ENCODE measurements around the gene TBC1D23.
"Not testable (repeated sequence)": the region's sequence is repeated elsewhere in the genome, so short reads cannot be mapped to it uniquely, and the experiment has no call there.

The TBC1D23 gene

DNA sequence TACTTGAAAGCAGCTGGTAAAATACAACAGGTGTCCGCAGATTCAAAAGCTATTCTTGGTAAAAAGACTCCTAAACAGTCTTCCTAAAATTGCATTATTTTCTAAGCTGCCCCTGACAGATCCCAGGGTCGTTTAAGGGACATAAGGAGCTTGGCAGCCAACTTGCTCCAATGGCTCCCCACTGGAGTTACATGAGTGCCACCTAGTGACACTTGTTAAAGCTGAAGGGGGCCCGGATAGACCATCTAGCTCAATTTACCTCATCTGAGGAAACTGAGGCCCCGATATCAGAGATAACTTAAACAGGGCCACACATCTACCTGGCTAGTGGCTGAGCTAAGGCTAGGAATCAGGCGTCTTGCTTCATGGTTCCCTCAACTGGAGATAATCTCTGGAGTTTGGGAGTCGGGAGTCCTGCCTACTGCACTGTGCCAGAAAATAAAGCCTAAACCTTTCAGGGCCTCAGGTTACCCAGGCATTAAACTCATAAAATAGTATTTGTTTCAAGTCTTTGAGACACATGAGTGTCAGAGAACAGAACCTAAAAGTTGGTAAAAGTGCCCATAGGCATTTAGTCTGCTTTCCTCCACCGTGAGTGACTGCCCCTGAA lies 6.5 kb upstream of the TBC1D23 start:
- TF ChIP-seq CTCF (conservative IDR thresholded peaks at IDR 0.05; ENCODE audit: low read depth, low read length), result peak; percentile 93
- no peak overlapping the region for H3K4me3 ChIP-seq (ENCODE audit: low read depth, low read length)
- DNase-seq (ENCODE audit: low read depth), result peak; percentile 88

GRCh38 chr3:100256731-100257151 lies 4.1 kb upstream of the TBC1D23 start:
- no peak for DNase-seq (ENCODE audit: low read depth)
- no peak for TF ChIP-seq CTCF (conservative IDR thresholded peaks at IDR 0.05; ENCODE audit: low read depth, low read length)
- H3K4me3 ChIP-seq (ENCODE audit: low read depth, low read length), result no peak overlapping the region

GRCh38 chr3:100257586-100257985 lies 3.2 kb upstream of the TBC1D23 start:
- H3K4me3 ChIP-seq (ENCODE audit: low read depth, low read length), result no peak overlapping the region
- no peak for TF ChIP-seq CTCF (conservative IDR thresholded peaks at IDR 0.05; ENCODE audit: low read depth, low read length)
- DNase-seq (ENCODE audit: low read depth), result peak; percentile 58

GRCh38 chr3:100260081-100260684 lies 609 bp upstream of the TBC1D23 start:
- DNase-seq (ENCODE audit: low read depth), result peak; percentile 76
- TF ChIP-seq CTCF (conservative IDR thresholded peaks at IDR 0.05; ENCODE audit: low read depth, low read length), result peak; percentile 35
- peak overlapping the region; percentile 100 for H3K4me3 ChIP-seq (ENCODE audit: low read depth, low read length)

GRCh38 chr3:100261485-100261903 lies 702 bp downstream of the TBC1D23 start:
- no peak for TF ChIP-seq CTCF (conservative IDR thresholded peaks at IDR 0.05; ENCODE audit: low read depth, low read length)
- H3K4me3 ChIP-seq (ENCODE audit: low read depth, low read length), result peak overlapping the region; percentile 100
- peak; percentile 63 for DNase-seq (ENCODE audit: low read depth)

- not testable (repeated sequence) for DNase-seq (ENCODE audit: low read depth); H3K4me3 ChIP-seq (ENCODE audit: low read depth, low read length)
These were observed 2.1 kb downstream of the TBC1D23 start for GRCh38 chr3:100262925-100263324.

DNA sequence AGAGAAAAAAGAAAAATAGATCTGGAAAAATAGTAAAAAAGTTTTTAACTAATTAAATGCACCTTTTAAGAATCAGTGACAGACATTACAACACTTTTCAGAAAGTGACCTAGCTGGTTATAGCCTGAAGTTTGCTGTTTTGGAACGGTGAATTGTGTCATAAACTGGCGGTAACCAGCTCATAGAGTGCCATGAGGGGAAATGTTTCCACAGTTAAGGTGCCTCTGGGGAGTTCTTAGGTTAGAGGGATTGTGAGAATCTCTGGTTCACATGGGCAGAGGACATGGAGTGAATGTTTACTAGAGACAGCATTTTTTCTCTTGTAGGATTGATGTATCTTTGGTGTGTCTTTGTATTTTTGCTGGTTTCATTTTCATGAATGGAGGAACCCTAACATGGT lies 2.8 kb downstream of the TBC1D23 start:
- TF ChIP-seq CTCF (conservative IDR thresholded peaks at IDR 0.05; ENCODE audit: low read depth, low read length), result no peak
- peak; percentile 28 for DNase-seq (ENCODE audit: low read depth)
- H3K4me3 ChIP-seq (ENCODE audit: low read depth, low read length), result no peak overlapping the region

Measured in choroid plexus epithelial cell (primary cell).